Measurements from ENCODE around the gene PSME2. TPM values are rescaled to one million over a fixed set of nuclear protein-coding genes. Genes with fewer than 3 reads are reported as not detected.

Gene PSME2
- total and polyA plus RNA-seq, 2 donors (not counting 3 experiments of a cell fraction or from before 2014, with no cell fraction given): 66.5 to 126 TPM

GRCh38 chr14:24122898-24123297 lies 23.5 kb downstream of the PSME2 start:
- Histone ChIP-seq H3K9ac (replicated peaks; ENCODE audit: extremely low read depth, insufficient read depth, low read length) (no peak overlapping the region), H2AFZ (ENCODE audit: low read depth, low read length) (no peak overlapping the region), H3K4me1 (ENCODE audit: control insufficient read depth, extremely low read depth, insufficient read depth, low read length) (no peaks in the 10 kb centered on the region), H3K27me3 (ENCODE audit: control insufficient read depth in 2 of 2, insufficient read depth in 2 of 2, low read length in 2 of 2) (no peaks in the 10 kb centered on the region), H3K4me2 (ENCODE audit: insufficient read depth, low read length) (no peak overlapping the region), H3K9me3 (replicated peaks; ENCODE audit: control insufficient read depth, insufficient read depth, low read length) (no peaks in the 10 kb centered on the region), H3K36me3 (ENCODE audit: control insufficient read depth in 2 of 2, extremely low read depth in 1 of 2, insufficient read depth in 2 of 2, low read length in 2 of 2) (peaks cover 11 to 35% of the 10 kb centered on the region in 2 experiments), H3K9me1 (replicated peaks; ENCODE audit: control insufficient read depth, extremely low read depth, insufficient read depth, low read length) (no peaks in the 10 kb centered on the region), H4K20me1 (replicated peaks; ENCODE audit: control insufficient read depth, extremely low read depth, insufficient read depth, low read length) (no peaks in the 10 kb centered on the region), H3K79me2 (ENCODE audit: control insufficient read depth, insufficient read depth, low read length) (no peaks in the 10 kb centered on the region), H3K4me3 (replicated peaks in 1 of 3; ENCODE audit: insufficient read depth in 1 of 3, low read depth in 1 of 3, low read length in 3 of 3) (no peak overlapping the region), H3K27ac (ENCODE audit: insufficient read depth, low read depth, low read length) (no peak overlapping the region)
- no peak for FAIRE-seq
- dilution Hi-C loops (cut with MboI; ENCODE audit: extremely low pct_ligation_motif_present, low sequenced_read_pairs): no loop called here
- POLR2A ChIA-PET: no interaction called here
- intact Hi-C loops (cut with micrococcal nuclease): no loop called here
- no peak for DNase-seq (ENCODE audit: low read depth, low spot score)
- CTCF ChIA-PET: interaction anchor here (0.6 to 1.3 kb wide), 2 partner anchors 38 to 64 kb away, joined by 3 read pairs; partner anchors contain the start of gene IRF9
- BruUV-seq (replicated peaks): no TSS peak
- no peak for TF ChIP-seq POLR2AphosphoS5 (IDR thresholded peaks at IDR 0.05; ENCODE audit: insufficient read depth, low read depth, low read length)

GRCh38 chr14:24122416-24122815 lies 24.0 kb downstream of the PSME2 start:
- CTCF ChIA-PET: interaction anchor here (0.6 to 1.3 kb wide), 2 partner anchors 39 to 64 kb away, joined by 3 read pairs; partner anchors contain the start of gene IRF9
- POLR2A ChIA-PET: no interaction called here
- no peak overlapping the region for H2AFZ ChIP-seq (ENCODE audit: low read depth, low read length)

More at GRCh38 chr14:24122416-24122815, 24.0 kb downstream of the PSME2 start:
- Histone ChIP-seq H3K9me3 (replicated peaks; ENCODE audit: control insufficient read depth, insufficient read depth, low read length) (no peaks in the 10 kb centered on the region), H3K36me3 (ENCODE audit: control insufficient read depth in 2 of 2, extremely low read depth in 1 of 2, insufficient read depth in 2 of 2, low read length in 2 of 2) (peaks cover 11 to 35% of the 10 kb centered on the region in 2 experiments), H3K79me2 (ENCODE audit: control insufficient read depth, insufficient read depth, low read length) (no peaks in the 10 kb centered on the region), H4K20me1 (replicated peaks; ENCODE audit: control insufficient read depth, extremely low read depth, insufficient read depth, low read length) (no peaks in the 10 kb centered on the region), H3K27ac (ENCODE audit: insufficient read depth, low read depth, low read length) (no peak overlapping the region), H3K9me1 (replicated peaks; ENCODE audit: control insufficient read depth, extremely low read depth, insufficient read depth, low read length) (no peaks in the 10 kb centered on the region), H3K9ac (replicated peaks; ENCODE audit: extremely low read depth, insufficient read depth, low read length) (no peak overlapping the region), H3K4me2 (ENCODE audit: insufficient read depth, low read length) (no peak overlapping the region), H3K4me3 (replicated peaks in 1 of 3; ENCODE audit: insufficient read depth in 1 of 3, low read depth in 1 of 3, low read length in 3 of 3) (no peak overlapping the region), H3K4me1 (ENCODE audit: control insufficient read depth, extremely low read depth, insufficient read depth, low read length) (no peaks in the 10 kb centered on the region), H3K27me3 (ENCODE audit: control insufficient read depth in 2 of 2, insufficient read depth in 2 of 2, low read length in 2 of 2) (no peaks in the 10 kb centered on the region)
- BruUV-seq (replicated peaks): no TSS peak
- FAIRE-seq: no peak
- no peak for DNase-seq (ENCODE audit: low read depth, low spot score)
- TF ChIP-seq GATA2 (IDR thresholded peaks at IDR 0.05; ENCODE audit: insufficient read depth, insufficient read length, low read depth, low read length): no peak
- TF ChIP-seq FOS (IDR thresholded peaks at IDR 0.05; ENCODE audit: borderline replicate concordance, insufficient read depth, low read length): no peak
- no peak for TF ChIP-seq CTCF (IDR thresholded peaks at IDR 0.05; ENCODE audit: extremely low read depth in 1 of 2, insufficient read depth in 1 of 2, low read depth in 1 of 2, low read length in 2 of 2)
- no peak for TF ChIP-seq POLR2A (IDR thresholded peaks at IDR 0.05; ENCODE audit: low read depth, low read length)
- TF ChIP-seq MYC (IDR thresholded peaks at IDR 0.05; ENCODE audit: low read depth, low read length): no peak
- TF ChIP-seq MAX (IDR thresholded peaks at IDR 0.05; ENCODE audit: insufficient read depth, insufficient read length): no peak
- TF ChIP-seq EZH2 (IDR thresholded peaks at IDR 0.05; ENCODE audit: borderline replicate concordance, low read depth, low read length, severe bottlenecking): no peak
- no peak for TF ChIP-seq JUN (IDR thresholded peaks at IDR 0.05; ENCODE audit: borderline replicate concordance, insufficient read depth, insufficient read length, low read depth)
- TF ChIP-seq POLR2AphosphoS5 (IDR thresholded peaks at IDR 0.05; ENCODE audit: insufficient read depth, low read depth, low read length): no peak
- intact Hi-C loops (cut with micrococcal nuclease): no loop called here
- dilution Hi-C loops (cut with MboI; ENCODE audit: extremely low pct_ligation_motif_present, low sequenced_read_pairs): no loop called here
